HCT116 (cell line): ENCODE data around the gene LSP1. TPM values are rescaled to one million over a fixed set of nuclear protein-coding genes. Genes with fewer than 3 reads are reported as not detected.
A peak's percentile ranks its signal among the peaks of the same experiment; 100 is the strongest.

ENCODE experiments used
- ATAC-seq: fragments of 200-7000 bp; cut with Tn5 transposase; 2 replicates; pipeline ENCODE4 v1.9.1; 2020; ENCODE audit warnings: mild to moderate bottlenecking, moderate library complexity
- BruUV-seq: library from RNA; stranded (reverse); fragments of 400-500 nt; replicated peaks from 2 replicates; lab custom pipeline; 2021; lab: Mats Ljungman, UMichigan
- CTCF ChIA-PET: fragments of 300-600 bp; sonication (Branson Sonifier 250); formaldehyde crosslinking; loops from one replicate; lab custom pipeline; 2021; ENCODE audit warnings: antibody characterized with exemption; lab: Charles Lee
- POLR2A ChIA-PET: fragments of 300-600, 350-600 bp; sonication (Branson Sonifier 250); formaldehyde crosslinking; loops from one replicate; lab custom pipeline; 2021; ENCODE audit warnings: antibody characterized with exemption; lab: Charles Lee
- RAD21 ChIA-PET, 2 experiments: fragments of 300-600 bp; sonication (Branson Sonifier 250); formaldehyde crosslinking; loops; one replicate each; lab custom pipeline; 2023; ENCODE audit warnings: low total read pairs in 2 of 2; ENCODE audit not compliant: uncharacterized antibody in 2 of 2, unreplicated experiment in 2 of 2, low non-redundant PET in 1 of 2; lab: Charles Lee
- DNase-seq: peaks from one replicate; pipeline ENCODE4 v3.0.0-alpha.2; 2010; ENCODE audit warnings: low read depth, low spot score
- H2AFZ ChIP-seq: fragments of 200-600 bp; shearing (Covaris generic), sonication (generic); 2 replicates; pipeline ENCODE4 v1.6.1; 2017; ENCODE audit warnings: low read depth, mixed run types, mixed read lengths, antibody characterized with exemption, low read length; ENCODE audit not compliant: poor library complexity, severe bottlenecking
- H3K27ac ChIP-seq: 2 replicates; pipeline ENCODE4 v1.5.1; 2012; ENCODE audit warnings: low read depth, low read length
- H3K27me3 ChIP-seq: fragments of 200-600 bp; sonication (generic); 2 replicates; pipeline ENCODE4 v1.6.1; 2016; ENCODE audit warnings: mixed run types, low read length, mixed read lengths; ENCODE audit not compliant: insufficient read depth
- H3K36me3 ChIP-seq, 2 experiments: fragments of 200-500 bp in 1 of 2; fragments of 200-600 bp in 1 of 2; sonication (Bioruptor generic) in 1 of 2; sonication (generic) in 1 of 2; 2 replicates each; pipeline versions ENCODE4 v1.5.1 to v1.6.1; 2014 to 2016; ENCODE audit warnings: low read length in 2 of 2, inconsistent platforms in 1 of 2, mixed read lengths in 1 of 2, mixed run types in 1 of 2; ENCODE audit not compliant: insufficient read depth in 2 of 2, control insufficient read depth in 1 of 2
- H3K4me1 ChIP-seq, 2 experiments: fragments of 200-600 bp in 1 of 2; sonication (generic) in 1 of 2; 2 replicates each; pipeline versions ENCODE4 v1.5.1 to v1.6.1; 2012 to 2017; ENCODE audit warnings: low read length in 2 of 2, inconsistent platforms in 1 of 2, mild to moderate bottlenecking in 1 of 2, mixed read lengths in 1 of 2, mixed run types in 1 of 2, moderate library complexity in 1 of 2; ENCODE audit not compliant: insufficient read depth in 2 of 2, control insufficient read depth in 1 of 2
- H3K4me2 ChIP-seq: fragments of 200-600 bp; sonication (generic); 2 replicates; pipeline ENCODE4 v1.6.1; 2017; ENCODE audit warnings: mixed run types, low read length, mixed read lengths
- H3K4me3 ChIP-seq, 2 experiments: fragments of 200-600 bp in 1 of 2; sonication (generic) in 1 of 2; replicated peaks in 1 of 2; 2 replicates each; pipeline ENCODE4 v1.5.1; 2011 to 2016; ENCODE audit warnings: low read length in 2 of 2, control low read depth in 1 of 2, low read depth in 1 of 2, mild to moderate bottlenecking in 1 of 2, mixed read lengths in 1 of 2, mixed run types in 1 of 2
- H3K79me2 ChIP-seq: fragments of 200-600 bp; sonication (generic); 2 replicates; pipeline ENCODE4 v1.6.1; 2017; ENCODE audit warnings: mild to moderate bottlenecking, mixed run types, low read length, moderate library complexity, mixed read lengths; ENCODE audit not compliant: insufficient read depth
- H3K9ac ChIP-seq: fragments of 200-600 bp; sonication (generic); 2 replicates; pipeline ENCODE4 v1.6.1; 2016; ENCODE audit warnings: low read length, mixed read lengths
- H3K9me2 ChIP-seq: fragments of 200-600 bp; sonication (generic), shearing (Covaris generic); 2 replicates; pipeline ENCODE4 v1.6.1; 2017; ENCODE audit warnings: mixed run types, mild to moderate bottlenecking, moderate library complexity; ENCODE audit not compliant: insufficient read depth
- H3K9me3 ChIP-seq, 2 experiments: fragments of 200-500 bp in 1 of 2; fragments of 200-600 bp in 1 of 2; sonication (Bioruptor generic) in 1 of 2; sonication (generic) in 1 of 2; 2 replicates each; pipeline ENCODE4 v1.6.1; 2014 to 2017; ENCODE audit warnings: low read length in 2 of 2, mixed read lengths in 2 of 2, inconsistent platforms in 1 of 2, low read depth in 1 of 2, mild to moderate bottlenecking in 1 of 2, mixed run types in 1 of 2, moderate library complexity in 1 of 2; ENCODE audit not compliant: control insufficient read depth in 1 of 2, insufficient read depth in 1 of 2
- H4K20me1 ChIP-seq: fragments of 200-600 bp; sonication (generic), shearing (Covaris generic); 2 replicates; pipeline ENCODE4 v1.6.1; 2017; ENCODE audit warnings: mixed run types, mild to moderate bottlenecking, moderate library complexity; ENCODE audit not compliant: insufficient read depth
- EGR1 ChIP-seq: IDR thresholded peaks from 2 replicates; pipeline ENCODE4 v1.6.1; 2012; ENCODE audit warnings: low read depth
- EZH2phosphoT487 ChIP-seq: fragments of 200-600 bp; IDR thresholded peaks from 2 replicates; pipeline ENCODE4 v1.6.1; 2018; ENCODE audit warnings: antibody characterized with exemption, borderline replicate concordance
- POLR2AphosphoS5 ChIP-seq: IDR thresholded peaks from 2 replicates; pipeline ENCODE4 v1.6.1; 2011; ENCODE audit warnings: mild to moderate bottlenecking, low read depth, low read length, moderate library complexity
- ZNF274 ChIP-seq: fragments of 200-500 bp; sonication (Bioruptor generic); IDR thresholded peaks from 2 replicates; pipeline ENCODE4 v1.6.1; 2014; ENCODE audit warnings: mild to moderate bottlenecking, low read depth, low read length, inconsistent platforms
- intact Hi-C: fragments of 100-400 bp; cut with micrococcal nuclease; formaldehyde crosslinking; loops from 2 replicates; pipeline ENCODE4 v1.10.0; 2022
- total RNA-seq: library from RNA; stranded (reverse); gene quantifications from one replicate; pipeline ENCODE4 v1.2.1, GENCODE V29; 2021; ENCODE audit not compliant: unreplicated experiment
- TF ChIP-seq, protein P1 (sequence below): IDR thresholded peaks from 2 replicates; pipeline ENCODE4 v1.6.1; 2011; ENCODE audit warnings: mild to moderate bottlenecking, low read length, moderate library complexity; ENCODE audit not compliant: insufficient replicate concordance; ENCODE audit errors: extremely low read depth
- TF ChIP-seq, protein P2 (sequence below): IDR thresholded peaks from 2 replicates; pipeline ENCODE4 v1.6.1; 2012; ENCODE audit warnings: low read depth
- TF ChIP-seq, protein P3 (sequence below), 3 experiments: fragments of 200-600 bp in 1 of 3; sonication (generic) in 1 of 3; IDR thresholded peaks in 2 of 3; conservative IDR thresholded peaks in 1 of 3; 2 replicates each; pipeline ENCODE4 v1.5.1; 2012 to 2017; ENCODE audit warnings: low read depth in 2 of 3, low read length in 2 of 3, antibody characterized with exemption in 1 of 3, borderline replicate concordance in 1 of 3, control low read depth in 1 of 3, mild to moderate bottlenecking in 1 of 3, mixed read lengths in 1 of 3, mixed run types in 1 of 3, moderate library complexity in 1 of 3; ENCODE audit not compliant: insufficient read depth in 1 of 3
- TF ChIP-seq, protein P4 (sequence below): IDR thresholded peaks from 2 replicates; pipeline ENCODE4 v1.6.1; 2012

Gene LSP1
- total RNA-seq, 1 experiment from 2014 or later: 1.3 TPM

DNA sequence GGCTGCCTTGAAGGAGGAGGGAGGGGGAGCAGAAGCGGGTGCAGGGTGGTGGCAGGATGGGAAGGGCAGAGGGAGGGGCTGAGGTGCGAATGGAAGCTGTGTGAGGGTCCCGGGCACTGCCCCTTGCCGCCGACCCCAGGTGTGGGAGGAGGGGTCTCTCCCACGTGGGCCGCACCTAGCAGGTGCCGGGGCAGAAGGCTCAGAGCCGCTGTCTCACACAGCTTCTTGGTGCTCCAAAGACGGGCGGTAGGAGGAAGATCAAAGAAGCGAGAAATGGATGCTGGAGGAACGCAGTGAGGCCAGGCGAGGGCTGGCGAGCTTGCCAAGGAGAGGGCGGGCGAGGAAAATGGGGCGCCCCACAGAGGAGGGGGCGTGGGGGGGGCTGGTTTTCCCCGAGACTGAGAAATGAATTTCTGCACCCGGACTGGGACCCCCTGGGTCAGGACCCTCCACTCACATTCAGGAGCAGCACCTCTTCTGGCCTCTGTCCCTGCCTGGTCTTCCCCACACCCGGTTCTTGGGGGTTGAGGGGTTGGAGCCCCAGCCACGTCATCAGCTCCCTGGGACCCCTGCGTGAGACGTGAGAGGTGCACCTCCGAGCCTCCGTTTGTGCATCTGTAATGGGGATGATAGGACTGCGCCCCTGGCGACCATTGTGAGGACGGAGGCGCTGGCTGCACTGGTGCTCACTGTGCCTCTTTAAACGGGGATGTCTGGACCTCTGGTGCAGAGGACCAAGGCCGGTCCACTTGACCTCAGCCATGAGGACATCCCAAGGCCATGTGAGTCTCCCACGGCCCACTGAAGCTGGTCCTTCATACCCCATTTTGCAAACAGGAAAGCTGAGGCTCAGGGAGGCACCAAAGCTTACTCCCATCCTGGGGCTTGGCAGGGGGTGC, 16.8 kb downstream of the LSP1 start:
- Histone ChIP-seq H3K27ac (no peak overlapping the region), H2AFZ (no peak overlapping the region)
- POLR2A ChIA-PET: no interaction called here

More for the DNA sequence above, 16.8 kb downstream of the LSP1 start:
- TF ChIP-seq EGR1 (no peak), ZNF274 (no peak), POLR2AphosphoS5 (no peak), EZH2phosphoT487 (no peak)
- TF ChIP-seq, protein P1, sequence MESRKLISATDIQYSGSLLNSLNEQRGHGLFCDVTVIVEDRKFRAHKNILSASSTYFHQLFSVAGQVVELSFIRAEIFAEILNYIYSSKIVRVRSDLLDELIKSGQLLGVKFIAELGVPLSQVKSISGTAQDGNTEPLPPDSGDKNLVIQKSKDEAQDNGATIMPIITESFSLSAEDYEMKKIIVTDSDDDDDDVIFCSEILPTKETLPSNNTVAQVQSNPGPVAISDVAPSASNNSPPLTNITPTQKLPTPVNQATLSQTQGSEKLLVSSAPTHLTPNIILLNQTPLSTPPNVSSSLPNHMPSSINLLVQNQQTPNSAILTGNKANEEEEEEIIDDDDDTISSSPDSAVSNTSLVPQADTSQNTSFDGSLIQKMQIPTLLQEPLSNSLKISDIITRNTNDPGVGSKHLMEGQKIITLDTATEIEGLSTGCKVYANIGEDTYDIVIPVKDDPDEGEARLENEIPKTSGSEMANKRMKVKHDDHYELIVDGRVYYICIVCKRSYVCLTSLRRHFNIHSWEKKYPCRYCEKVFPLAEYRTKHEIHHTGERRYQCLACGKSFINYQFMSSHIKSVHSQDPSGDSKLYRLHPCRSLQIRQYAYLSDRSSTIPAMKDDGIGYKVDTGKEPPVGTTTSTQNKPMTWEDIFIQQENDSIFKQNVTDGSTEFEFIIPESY: no peak
- TF ChIP-seq, protein P2, sequence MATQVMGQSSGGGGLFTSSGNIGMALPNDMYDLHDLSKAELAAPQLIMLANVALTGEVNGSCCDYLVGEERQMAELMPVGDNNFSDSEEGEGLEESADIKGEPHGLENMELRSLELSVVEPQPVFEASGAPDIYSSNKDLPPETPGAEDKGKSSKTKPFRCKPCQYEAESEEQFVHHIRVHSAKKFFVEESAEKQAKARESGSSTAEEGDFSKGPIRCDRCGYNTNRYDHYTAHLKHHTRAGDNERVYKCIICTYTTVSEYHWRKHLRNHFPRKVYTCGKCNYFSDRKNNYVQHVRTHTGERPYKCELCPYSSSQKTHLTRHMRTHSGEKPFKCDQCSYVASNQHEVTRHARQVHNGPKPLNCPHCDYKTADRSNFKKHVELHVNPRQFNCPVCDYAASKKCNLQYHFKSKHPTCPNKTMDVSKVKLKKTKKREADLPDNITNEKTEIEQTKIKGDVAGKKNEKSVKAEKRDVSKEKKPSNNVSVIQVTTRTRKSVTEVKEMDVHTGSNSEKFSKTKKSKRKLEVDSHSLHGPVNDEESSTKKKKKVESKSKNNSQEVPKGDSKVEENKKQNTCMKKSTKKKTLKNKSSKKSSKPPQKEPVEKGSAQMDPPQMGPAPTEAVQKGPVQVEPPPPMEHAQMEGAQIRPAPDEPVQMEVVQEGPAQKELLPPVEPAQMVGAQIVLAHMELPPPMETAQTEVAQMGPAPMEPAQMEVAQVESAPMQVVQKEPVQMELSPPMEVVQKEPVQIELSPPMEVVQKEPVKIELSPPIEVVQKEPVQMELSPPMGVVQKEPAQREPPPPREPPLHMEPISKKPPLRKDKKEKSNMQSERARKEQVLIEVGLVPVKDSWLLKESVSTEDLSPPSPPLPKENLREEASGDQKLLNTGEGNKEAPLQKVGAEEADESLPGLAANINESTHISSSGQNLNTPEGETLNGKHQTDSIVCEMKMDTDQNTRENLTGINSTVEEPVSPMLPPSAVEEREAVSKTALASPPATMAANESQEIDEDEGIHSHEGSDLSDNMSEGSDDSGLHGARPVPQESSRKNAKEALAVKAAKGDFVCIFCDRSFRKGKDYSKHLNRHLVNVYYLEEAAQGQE: no peak
- TF ChIP-seq, protein P3, sequence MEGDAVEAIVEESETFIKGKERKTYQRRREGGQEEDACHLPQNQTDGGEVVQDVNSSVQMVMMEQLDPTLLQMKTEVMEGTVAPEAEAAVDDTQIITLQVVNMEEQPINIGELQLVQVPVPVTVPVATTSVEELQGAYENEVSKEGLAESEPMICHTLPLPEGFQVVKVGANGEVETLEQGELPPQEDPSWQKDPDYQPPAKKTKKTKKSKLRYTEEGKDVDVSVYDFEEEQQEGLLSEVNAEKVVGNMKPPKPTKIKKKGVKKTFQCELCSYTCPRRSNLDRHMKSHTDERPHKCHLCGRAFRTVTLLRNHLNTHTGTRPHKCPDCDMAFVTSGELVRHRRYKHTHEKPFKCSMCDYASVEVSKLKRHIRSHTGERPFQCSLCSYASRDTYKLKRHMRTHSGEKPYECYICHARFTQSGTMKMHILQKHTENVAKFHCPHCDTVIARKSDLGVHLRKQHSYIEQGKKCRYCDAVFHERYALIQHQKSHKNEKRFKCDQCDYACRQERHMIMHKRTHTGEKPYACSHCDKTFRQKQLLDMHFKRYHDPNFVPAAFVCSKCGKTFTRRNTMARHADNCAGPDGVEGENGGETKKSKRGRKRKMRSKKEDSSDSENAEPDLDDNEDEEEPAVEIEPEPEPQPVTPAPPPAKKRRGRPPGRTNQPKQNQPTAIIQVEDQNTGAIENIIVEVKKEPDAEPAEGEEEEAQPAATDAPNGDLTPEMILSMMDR (IDR thresholded peaks at IDR 0.05 in 2 of 3, conservative IDR thresholded peaks at IDR 0.05 in 1 of 3; ENCODE audit: borderline replicate concordance in 1 of 3, insufficient read depth in 1 of 3, low read depth in 2 of 3, low read length in 2 of 3): peak in 2 of 3 experiments; percentile 35 to 44; a peak in 3 of 6 replicates
- TF ChIP-seq, protein P4, sequence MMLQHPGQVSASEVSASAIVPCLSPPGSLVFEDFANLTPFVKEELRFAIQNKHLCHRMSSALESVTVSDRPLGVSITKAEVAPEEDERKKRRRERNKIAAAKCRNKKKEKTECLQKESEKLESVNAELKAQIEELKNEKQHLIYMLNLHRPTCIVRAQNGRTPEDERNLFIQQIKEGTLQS: no peak
- DNase-seq: no peak
- Histone ChIP-seq H3K4me1 (peaks cover 3 to 5% of the 10 kb centered on the region in 2 experiments; a peak in 2 of 4 replicates), H3K79me2 (no peaks in the 10 kb centered on the region), H3K27me3 (no peaks in the 10 kb centered on the region), H4K20me1 (no peaks in the 10 kb centered on the region), H3K4me2 (no peak overlapping the region), H3K9ac (no peak overlapping the region), H3K9me2 (no peaks in the 10 kb centered on the region), H3K36me3 (no peaks in the 10 kb centered on the region), H3K9me3 (no peaks in the 10 kb centered on the region), H3K4me3 (no peak overlapping the region)
- intact Hi-C loops: no loop called here
- CTCF ChIA-PET: no interaction called here
- peak; percentile 71 for ATAC-seq
- no TSS peak for BruUV-seq
- RAD21 ChIA-PET: no interaction called here
